ENCODE measurements around the gene CCDC178.

The CCDC178 gene

GRCh38 chr18:32905651-32906050, 534.9 kb downstream of the CCDC178 start:
- H3K27ac Mint-ChIP-seq: no peak overlapping the region
- no peaks in the 10 kb centered on the region for H3K36me3 Mint-ChIP-seq (ENCODE audit: low read depth)
- TF ChIP-seq CTCF (IDR thresholded peaks at IDR 0.05; ENCODE audit: unreplicated experiment in 3 of 3): no peak
- no peaks in the 10 kb centered on the region for H3K27me3 Mint-ChIP-seq (ENCODE audit: low read depth)
- no peak overlapping the region for H3K4me3 Mint-ChIP-seq
- no peaks in the 10 kb centered on the region for H3K9me3 Mint-ChIP-seq
- H3K4me1 Mint-ChIP-seq: no peaks in the 10 kb centered on the region

GRCh38 chr18:32902568-32903330, 537.8 kb downstream of the CCDC178 start:
- no peak overlapping the region for H3K4me3 Mint-ChIP-seq

GRCh38 chr18:32899819-32900218, 540.7 kb downstream of the CCDC178 start:
- peaks cover 24% of the 10 kb centered on the region for H3K9me3 Mint-ChIP-seq
- no peak for TF ChIP-seq CTCF (IDR thresholded peaks at IDR 0.05; ENCODE audit: unreplicated experiment in 3 of 3)
- no peak overlapping the region for H3K4me3 Mint-ChIP-seq
- H3K4me1 Mint-ChIP-seq: no peaks in the 10 kb centered on the region
- no peak overlapping the region for H3K27ac Mint-ChIP-seq
- H3K27me3 Mint-ChIP-seq (ENCODE audit: low read depth): no peaks in the 10 kb centered on the region
- H3K36me3 Mint-ChIP-seq (ENCODE audit: low read depth): peaks cover 6% of the 10 kb centered on the region

More at GRCh38 chr18:32902568-32903330, 537.8 kb downstream of the CCDC178 start:
- Mint-ChIP-seq H3K27me3 (ENCODE audit: low read depth) (no peaks in the 10 kb centered on the region), H3K9me3 (peaks cover 10% of the 10 kb centered on the region), H3K36me3 (ENCODE audit: low read depth) (no peaks in the 10 kb centered on the region), H3K4me1 (no peaks in the 10 kb centered on the region), H3K27ac (no peak overlapping the region)
- TF ChIP-seq CTCF (IDR thresholded peaks at IDR 0.05; ENCODE audit: unreplicated experiment in 3 of 3): no peak

GRCh38 chr18:32896776-32897547, 543.6 kb downstream of the CCDC178 start:
- Mint-ChIP-seq H3K4me1 (no peaks in the 10 kb centered on the region), H3K4me3 (no peak overlapping the region), H3K36me3 (ENCODE audit: low read depth) (peaks cover 6% of the 10 kb centered on the region), H3K9me3 (peaks cover 27% of the 10 kb centered on the region), H3K27me3 (ENCODE audit: low read depth) (no peaks in the 10 kb centered on the region), H3K27ac (no peak overlapping the region)
- no peak for TF ChIP-seq CTCF (IDR thresholded peaks at IDR 0.05; ENCODE audit: unreplicated experiment in 3 of 3)

- H3K27ac Mint-ChIP-seq: no peak overlapping the region
- H3K27me3 Mint-ChIP-seq (ENCODE audit: low read depth): no peaks in the 10 kb centered on the region
- H3K4me3 Mint-ChIP-seq: no peak overlapping the region
- peaks cover 24% of the 10 kb centered on the region for H3K9me3 Mint-ChIP-seq
- peaks cover 6% of the 10 kb centered on the region for H3K36me3 Mint-ChIP-seq (ENCODE audit: low read depth)
- TF ChIP-seq CTCF (IDR thresholded peaks at IDR 0.05; ENCODE audit: unreplicated experiment in 3 of 3): no peak
- peaks cover 5% of the 10 kb centered on the region for H3K4me1 Mint-ChIP-seq
Observed at GRCh38 chr18:32893915-32894314, 546.6 kb downstream of the CCDC178 start.

Measured in nephron (organoid).